Testis (tissue), 2 donors: ENCODE measurements around the gene GTF2F1.

ENCODE experiments used
- CTCF ChIP-seq, 3 experiments: fragments of 450-650 bp in 2 of 3; fragments of 200-600 bp in 1 of 3; sonication (generic) in 1 of 3; IDR thresholded peaks; one replicate each; pipeline ENCODE4 v1.5.1; 2016 to 2019; ENCODE audit warnings: antibody characterized with exemption in 3 of 3, mild to moderate bottlenecking in 2 of 3, moderate library complexity in 1 of 3
- POLR2A ChIP-seq: fragments of 450-650 bp; IDR thresholded peaks from one replicate; pipeline ENCODE4 v1.6.1; 2017; ENCODE audit warnings: antibody characterized with exemption, mild to moderate bottlenecking, moderate library complexity

- TF ChIP-seq CTCF (IDR thresholded peaks at IDR 0.05), result no peak
- no peak for TF ChIP-seq POLR2A
These were observed 9.1 kb upstream of the GTF2F1 start for GRCh38 chr19:6402058-6402457.
